GM12874 (cell line): ENCODE measurements around the gene NOL9.

Source experiments
- CTCF ChIP-seq: IDR thresholded peaks from 2 replicates; pipeline ENCODE4 v1.5.1; 2011; ENCODE audit warnings: low read depth, mild to moderate bottlenecking, control low read depth, low read length, moderate library complexity; ENCODE audit not compliant: insufficient read depth

The NOL9 gene

DNA sequence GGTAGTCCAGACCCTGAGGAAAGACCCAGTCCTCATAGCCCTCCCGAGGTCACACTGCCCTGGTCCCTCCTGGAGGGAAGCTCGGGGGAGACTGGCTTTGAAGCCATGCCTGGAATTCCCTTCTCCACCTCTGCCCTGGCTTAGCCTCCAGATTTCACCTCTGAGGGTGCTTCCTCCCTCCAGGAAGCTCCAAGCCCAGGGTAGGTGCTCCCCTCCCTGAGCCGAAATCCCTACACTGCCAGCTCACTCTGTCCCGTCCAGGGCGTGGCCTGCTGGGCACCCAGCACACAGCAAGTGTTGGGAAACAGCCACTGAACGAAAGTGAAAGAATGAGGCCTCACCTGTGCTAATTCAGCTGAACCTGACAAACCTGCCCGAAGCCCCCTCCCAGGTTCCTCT, 82.3 kb downstream of the NOL9 start:
- TF ChIP-seq CTCF = no peak
